ENCODE results near the gene PRPF38A.

Gene PRPF38A

DNA sequence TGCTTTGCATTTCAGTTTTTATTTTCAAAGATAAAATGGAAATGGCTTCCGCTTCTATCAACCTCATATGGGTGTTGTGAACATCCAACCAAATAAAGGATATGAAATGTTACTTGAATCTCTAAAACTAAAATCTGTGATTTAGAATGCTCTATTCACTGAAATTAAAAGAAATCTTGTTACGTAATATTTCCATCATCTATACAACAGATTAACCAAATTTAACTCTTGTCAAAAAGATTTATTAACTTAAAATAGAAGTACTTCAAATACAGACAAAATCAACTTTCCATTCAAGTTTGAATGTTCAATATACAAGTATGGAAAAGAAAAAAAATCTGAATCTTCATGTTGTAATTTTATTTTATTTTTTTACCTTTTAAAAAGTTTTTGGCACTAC, 18.7 kb downstream of the PRPF38A start:
- TF ChIP-seq, protein P1, sequence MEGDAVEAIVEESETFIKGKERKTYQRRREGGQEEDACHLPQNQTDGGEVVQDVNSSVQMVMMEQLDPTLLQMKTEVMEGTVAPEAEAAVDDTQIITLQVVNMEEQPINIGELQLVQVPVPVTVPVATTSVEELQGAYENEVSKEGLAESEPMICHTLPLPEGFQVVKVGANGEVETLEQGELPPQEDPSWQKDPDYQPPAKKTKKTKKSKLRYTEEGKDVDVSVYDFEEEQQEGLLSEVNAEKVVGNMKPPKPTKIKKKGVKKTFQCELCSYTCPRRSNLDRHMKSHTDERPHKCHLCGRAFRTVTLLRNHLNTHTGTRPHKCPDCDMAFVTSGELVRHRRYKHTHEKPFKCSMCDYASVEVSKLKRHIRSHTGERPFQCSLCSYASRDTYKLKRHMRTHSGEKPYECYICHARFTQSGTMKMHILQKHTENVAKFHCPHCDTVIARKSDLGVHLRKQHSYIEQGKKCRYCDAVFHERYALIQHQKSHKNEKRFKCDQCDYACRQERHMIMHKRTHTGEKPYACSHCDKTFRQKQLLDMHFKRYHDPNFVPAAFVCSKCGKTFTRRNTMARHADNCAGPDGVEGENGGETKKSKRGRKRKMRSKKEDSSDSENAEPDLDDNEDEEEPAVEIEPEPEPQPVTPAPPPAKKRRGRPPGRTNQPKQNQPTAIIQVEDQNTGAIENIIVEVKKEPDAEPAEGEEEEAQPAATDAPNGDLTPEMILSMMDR (conservative IDR thresholded peaks at IDR 0.05) = no peak
- no peak overlapping the region for H3K27ac ChIP-seq

DNA sequence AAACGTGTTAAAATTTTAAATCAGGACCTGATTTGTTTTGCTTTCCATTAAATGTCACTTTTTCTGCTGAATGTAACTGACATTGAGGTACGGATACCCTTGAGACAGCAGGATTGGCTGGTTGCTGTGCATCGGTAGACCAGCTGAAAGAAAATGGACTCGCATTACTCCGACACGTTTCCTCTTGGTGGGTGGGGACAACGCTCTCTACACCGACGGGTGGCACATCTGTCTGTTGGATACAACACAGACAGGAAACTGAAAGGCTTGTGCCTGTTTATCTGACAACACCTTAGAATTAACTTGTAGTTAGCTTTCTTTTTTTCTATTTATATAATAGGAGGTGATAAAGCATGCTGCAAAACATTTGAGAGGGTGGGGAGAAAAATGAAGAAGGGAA, 19.4 kb downstream of the PRPF38A start:
- TF ChIP-seq, protein P1 (conservative IDR thresholded peaks at IDR 0.05) = no peak
- H3K27ac ChIP-seq = no peak overlapping the region

DNA sequence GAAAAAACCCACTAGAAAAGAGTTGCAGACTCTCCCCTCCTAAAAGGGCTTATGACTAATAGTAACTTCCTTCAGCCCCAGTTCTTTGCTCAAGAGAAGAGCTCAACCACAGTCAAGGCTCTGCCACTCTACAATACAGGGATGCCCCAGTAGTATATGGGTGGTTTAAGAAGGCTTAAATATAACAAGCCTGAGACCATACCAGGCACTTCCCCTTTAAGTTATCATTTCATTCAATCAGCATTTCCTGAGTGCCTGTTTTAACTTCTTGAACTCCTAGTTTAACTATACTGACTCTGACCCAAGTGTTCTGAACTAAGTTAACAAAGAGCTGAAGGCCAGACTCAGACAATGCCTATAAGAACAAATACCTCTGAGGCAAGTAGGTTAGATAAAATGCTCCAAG, 19.8 kb downstream of the PRPF38A start:
- TF ChIP-seq, protein P1 (conservative IDR thresholded peaks at IDR 0.05) = no peak
- no peak overlapping the region for H3K27ac ChIP-seq

DNA sequence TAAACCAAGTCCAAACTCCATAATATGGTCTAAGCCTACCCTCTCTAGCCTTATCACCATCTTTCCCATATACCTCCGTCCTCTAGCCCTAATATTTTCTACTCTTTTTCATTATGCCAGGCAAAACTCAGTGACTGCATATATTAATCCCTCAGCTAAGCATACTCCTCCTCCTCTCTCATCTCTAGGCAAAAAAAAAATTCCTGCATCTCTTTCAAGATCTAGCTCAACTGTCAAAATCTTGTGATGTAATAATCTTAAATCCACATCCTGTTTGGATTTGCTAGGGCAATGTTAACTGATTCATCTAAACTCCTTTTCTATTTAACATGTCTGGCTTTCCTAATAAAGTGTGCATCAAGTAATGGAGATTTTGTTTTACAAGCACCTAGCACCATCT, 20.4 kb downstream of the PRPF38A start:
- TF ChIP-seq, protein P1 (conservative IDR thresholded peaks at IDR 0.05) = no peak
- no peak overlapping the region for H3K27ac ChIP-seq

DNA sequence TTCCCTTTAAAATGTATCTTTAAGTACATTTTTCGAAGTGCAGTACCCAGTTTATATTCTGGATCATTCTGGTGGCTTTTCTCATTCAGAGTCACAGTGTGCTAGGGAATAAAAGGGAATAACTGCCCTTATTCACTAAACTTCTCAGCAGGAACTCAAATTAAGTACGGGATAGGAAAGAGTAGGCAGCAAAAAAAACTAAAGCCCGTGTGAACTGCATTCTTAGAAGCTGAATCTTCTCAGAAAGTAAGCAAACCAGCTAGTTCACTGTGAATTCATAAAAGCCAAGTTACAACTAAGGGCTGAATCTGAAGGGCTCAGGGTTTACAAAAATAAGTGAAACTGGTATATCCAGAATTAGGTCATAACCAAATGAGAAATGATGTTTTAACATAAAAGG, 22.0 kb downstream of the PRPF38A start:
- no peak overlapping the region for H3K27ac ChIP-seq
- TF ChIP-seq, protein P1 (conservative IDR thresholded peaks at IDR 0.05) = no peak

DNA sequence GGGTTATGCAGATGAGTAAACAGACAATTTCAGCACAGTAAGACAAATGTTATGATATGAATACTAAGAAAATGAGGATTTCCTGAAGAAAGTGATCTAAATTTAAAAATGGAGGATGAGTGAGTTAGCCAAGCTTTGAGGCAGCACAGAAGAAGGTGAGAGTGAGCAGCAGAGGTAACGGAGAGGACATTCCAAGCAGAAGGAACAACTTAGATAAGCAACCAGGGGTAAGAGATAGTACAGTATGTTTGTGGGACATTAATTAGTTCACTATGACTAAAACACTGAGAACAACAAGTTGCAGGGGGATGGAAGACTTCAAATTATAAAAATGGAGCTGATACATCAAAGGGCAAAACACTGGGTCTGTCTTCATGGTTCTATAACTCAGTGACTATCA, 22.8 kb downstream of the PRPF38A start:
- no peak overlapping the region for H3K27ac ChIP-seq
- TF ChIP-seq, protein P1 (conservative IDR thresholded peaks at IDR 0.05) = no peak

DNA sequence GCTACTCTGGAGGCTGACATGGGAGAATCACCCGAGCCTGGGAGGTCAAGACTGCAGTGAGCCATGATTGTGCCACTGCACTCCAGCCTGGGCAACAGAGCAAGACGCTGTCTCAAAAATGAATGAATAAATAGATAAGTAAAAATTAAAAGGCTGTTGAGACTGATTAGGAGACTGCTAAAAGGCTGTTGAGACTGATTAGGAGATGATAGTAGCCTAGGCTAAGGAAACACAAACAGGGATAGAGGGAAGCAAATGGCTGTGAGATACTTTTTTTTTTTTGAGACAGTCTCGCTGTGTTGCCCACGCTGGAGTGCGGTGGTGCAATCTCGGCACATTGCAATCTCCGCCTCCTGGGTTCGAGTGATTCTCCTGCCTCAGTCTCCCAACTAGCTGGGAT, 28.4 kb downstream of the PRPF38A start:
- TF ChIP-seq, protein P1 (conservative IDR thresholded peaks at IDR 0.05) = no peak
- no peak overlapping the region for H3K27ac ChIP-seq

DNA sequence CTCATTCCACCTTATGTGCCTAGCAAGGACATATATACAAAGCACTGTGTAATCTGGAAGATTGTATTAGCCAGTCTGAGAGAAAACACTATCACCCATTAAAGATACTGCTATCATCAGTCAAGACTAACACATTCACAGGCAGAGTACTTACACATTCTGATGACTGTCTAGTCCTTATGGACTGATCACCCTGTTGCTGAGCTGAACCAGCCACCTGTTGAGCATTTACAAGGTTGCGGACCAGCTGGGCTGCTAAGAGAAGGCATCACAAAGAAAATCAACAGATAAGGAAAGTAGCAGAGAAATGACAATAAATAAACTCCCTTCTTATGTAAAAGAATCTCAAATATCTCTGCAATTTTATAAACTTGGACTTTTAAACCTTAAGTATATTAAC, 30.8 kb downstream of the PRPF38A start:
- TF ChIP-seq, protein P1 (conservative IDR thresholded peaks at IDR 0.05) = no peak
- H3K27ac ChIP-seq = no peak overlapping the region

Measured in VCaP (cell line).